ENCODE measurements around the gene FARP2. TPM values are rescaled to one million over a fixed set of nuclear protein-coding genes. Genes with fewer than 3 reads are reported as not detected.

The FARP2 gene
- total and polyA plus RNA-seq, 10 of the 15 experiments (the other 5 are each of a cell fraction or from before 2014, with no cell fraction given), result 5.5 to 67.5 (median 36.8) TPM

DNA sequence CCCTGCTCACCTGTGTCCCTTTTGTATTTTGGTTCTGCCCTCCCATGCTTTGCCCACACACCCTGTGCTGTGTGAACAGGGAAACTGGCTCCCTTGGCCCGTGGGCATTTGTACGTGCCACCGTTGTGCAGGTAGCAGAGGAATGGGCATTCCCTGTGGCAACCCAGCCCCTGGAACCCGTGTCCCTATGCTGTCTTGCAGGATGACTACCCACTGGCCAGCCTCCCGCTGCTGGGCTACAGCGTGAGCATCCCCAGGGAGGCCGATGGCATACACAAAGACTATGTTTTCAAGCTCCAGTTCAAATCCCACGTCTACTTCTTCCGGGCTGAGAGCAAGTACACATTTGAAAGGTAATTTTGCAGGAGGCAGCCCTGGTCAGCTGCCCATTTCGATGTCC is 137.0 kb downstream of the FARP2 start:
- WGBS (ENCODE audit: insufficient coverage, insufficient replicate concordance, low lambda C conversion rate, missing lambda C conversion rate), result 88% methylated on average over 9 of the region's 10 CpGs
- no peak for DNase-seq (ENCODE audit: low read depth, low spot score)
- BruUV-seq (replicated peaks), result no TSS peak
- Histone ChIP-seq H3K9me3 (replicated peaks; ENCODE audit: control insufficient read depth, insufficient read depth, low read length) (no peaks in the 10 kb centered on the region), H3K36me3 (ENCODE audit: control insufficient read depth in 2 of 2, insufficient read depth in 2 of 2, low read length in 1 of 2) (peaks cover 0 to 12% of the 10 kb centered on the region in 2 experiments; a peak in 3 of 4 replicates), H2AFZ (ENCODE audit: control insufficient read depth, low read depth, low read length) (no peak overlapping the region), H3K27ac (ENCODE audit: control insufficient read depth, insufficient read depth) (no peak overlapping the region), H3K9ac (ENCODE audit: control insufficient read depth, insufficient read depth, low read length) (no peak overlapping the region), H3K4me2 (ENCODE audit: control insufficient read depth, insufficient read depth) (no peak overlapping the region), H4K20me1 (ENCODE audit: control insufficient read depth, insufficient read depth) (no peaks in the 10 kb centered on the region), H3K4me3 (no peak overlapping the region), H3K27me3 (replicated peaks in 1 of 2; ENCODE audit: control insufficient read depth in 2 of 2, insufficient read depth in 2 of 2, low read length in 1 of 2) (no peaks in the 10 kb centered on the region), H3K79me2 (ENCODE audit: control insufficient read depth, insufficient read depth, low read length) (no peaks in the 10 kb centered on the region), H3K4me1 (ENCODE audit: control insufficient read depth, insufficient read depth, low read length) (no peaks in the 10 kb centered on the region)
- ATAC-seq, result no peak
- FAIRE-seq, result no peak
- TF ChIP-seq MYC (IDR thresholded peaks at IDR 0.05; ENCODE audit: insufficient read depth, insufficient read length, insufficient replicate concordance, low read length, severe bottlenecking), result no peak
- TF ChIP-seq RAD21 (IDR thresholded peaks at IDR 0.05; ENCODE audit: insufficient read depth, low read depth, low read length), result no peak
- TF ChIP-seq NFYA (IDR thresholded peaks at IDR 0.05; ENCODE audit: borderline replicate concordance, low read depth, low read length), result no peak
- no peak for TF ChIP-seq HDAC2 (IDR thresholded peaks at IDR 0.05)
- TF ChIP-seq TARDBP (IDR thresholded peaks at IDR 0.05; ENCODE audit: borderline replicate concordance), result no peak
- TF ChIP-seq POLR2A (IDR thresholded peaks at IDR 0.05; ENCODE audit: low read depth, low read length), result 0 out of 2 replicates have a peak, but pooled peaks have one; percentile 17
- ChIA-PET SMC1A (ENCODE audit: uncharacterized antibody, unreplicated experiment) (no interaction called here), CTCF (no interaction called here), POLR2A (no interaction called here), RAD21 (ENCODE audit: unreplicated experiment) (no interaction called here)
- intact Hi-C loops (cut with micrococcal nuclease; ENCODE audit: unreplicated experiment), result no loop called here
- in situ Hi-C loops (cut with MboI), result no loop called here

DNA sequence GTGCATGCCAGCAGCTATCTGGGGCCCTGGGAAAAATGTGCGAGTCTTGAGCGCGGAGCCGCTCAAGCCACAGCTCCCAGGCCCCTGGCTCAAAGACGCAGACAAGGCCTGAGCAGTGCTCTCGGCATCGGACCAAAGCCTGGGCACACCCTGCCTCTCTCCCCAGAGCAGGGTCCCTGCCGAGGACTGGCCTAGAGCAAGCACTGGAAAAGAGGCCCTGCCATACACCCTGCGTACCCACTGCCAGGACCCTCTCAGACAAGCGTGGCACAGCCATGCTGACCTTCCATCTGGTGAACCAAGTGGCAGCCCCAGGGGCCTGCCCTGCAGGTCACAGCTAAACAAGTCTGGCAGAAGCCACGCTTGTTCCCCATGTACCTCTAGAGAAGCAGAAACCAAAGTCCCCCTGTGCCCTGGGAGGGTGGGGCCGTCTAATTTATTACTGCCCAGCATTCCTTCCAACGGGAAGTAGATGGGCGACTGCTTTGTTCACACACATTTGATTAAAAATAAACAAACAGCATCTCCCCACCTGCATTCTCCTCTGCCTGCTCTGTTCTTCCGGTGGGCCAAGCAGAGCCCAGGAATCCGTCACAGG is 138.3 kb downstream of the FARP2 start:
- TF ChIP-seq HDAC6 (IDR thresholded peaks at IDR 0.05; ENCODE audit: unreplicated experiment) (no peak), STAT3 (IDR thresholded peaks at IDR 0.05; ENCODE audit: low read depth, low read length) (no peak), NR2F1 (conservative IDR thresholded peaks at IDR 0.05) (no peak), KDM1A (IDR thresholded peaks at IDR 0.05; ENCODE audit: borderline replicate concordance) (no peak), NR2C2 (IDR thresholded peaks at IDR 0.05; ENCODE audit: borderline replicate concordance, control insufficient read depth, insufficient read length, low read depth) (no peak), TCF7 (IDR thresholded peaks at IDR 0.05; ENCODE audit: borderline replicate concordance) (no peak)
- TF ChIP-seq, protein P1, sequence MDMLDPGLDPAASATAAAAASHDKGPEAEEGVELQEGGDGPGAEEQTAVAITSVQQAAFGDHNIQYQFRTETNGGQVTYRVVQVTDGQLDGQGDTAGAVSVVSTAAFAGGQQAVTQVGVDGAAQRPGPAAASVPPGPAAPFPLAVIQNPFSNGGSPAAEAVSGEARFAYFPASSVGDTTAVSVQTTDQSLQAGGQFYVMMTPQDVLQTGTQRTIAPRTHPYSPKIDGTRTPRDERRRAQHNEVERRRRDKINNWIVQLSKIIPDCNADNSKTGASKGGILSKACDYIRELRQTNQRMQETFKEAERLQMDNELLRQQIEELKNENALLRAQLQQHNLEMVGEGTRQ (IDR thresholded peaks at IDR 0.05; ENCODE audit: borderline replicate concordance, low read depth, low read length), result no peak
- TF ChIP-seq, protein P2, sequence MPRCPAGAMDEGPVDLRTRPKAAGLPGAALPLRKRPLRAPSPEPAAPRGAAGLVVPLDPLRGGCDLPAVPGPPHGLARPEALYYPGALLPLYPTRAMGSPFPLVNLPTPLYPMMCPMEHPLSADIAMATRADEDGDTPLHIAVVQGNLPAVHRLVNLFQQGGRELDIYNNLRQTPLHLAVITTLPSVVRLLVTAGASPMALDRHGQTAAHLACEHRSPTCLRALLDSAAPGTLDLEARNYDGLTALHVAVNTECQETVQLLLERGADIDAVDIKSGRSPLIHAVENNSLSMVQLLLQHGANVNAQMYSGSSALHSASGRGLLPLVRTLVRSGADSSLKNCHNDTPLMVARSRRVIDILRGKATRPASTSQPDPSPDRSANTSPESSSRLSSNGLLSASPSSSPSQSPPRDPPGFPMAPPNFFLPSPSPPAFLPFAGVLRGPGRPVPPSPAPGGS (IDR thresholded peaks at IDR 0.05; ENCODE audit: borderline replicate concordance, insufficient read depth, low read depth, low read length, poor library complexity, severe bottlenecking), result peak; percentile 45
- no peaks in the 10 kb centered on the region for H4K20me1 ChIP-seq (ENCODE audit: control insufficient read depth, insufficient read depth)
- WGBS (ENCODE audit: insufficient coverage, insufficient replicate concordance, low lambda C conversion rate, missing lambda C conversion rate), result 91% methylated on average over 16 of the region's 16 CpGs
- no peak overlapping the region for H2AFZ ChIP-seq (ENCODE audit: control insufficient read depth, low read depth, low read length)
- BruUV-seq (replicated peaks), result no TSS peak
- FAIRE-seq (no peak), ATAC-seq (no peak), DNase-seq (ENCODE audit: low read depth, low spot score) (no peak)
- ChIA-PET RAD21 (ENCODE audit: unreplicated experiment) (no interaction called here), POLR2A (no interaction called here), CTCF (no interaction called here), SMC1A (ENCODE audit: uncharacterized antibody, unreplicated experiment) (no interaction called here)
- intact Hi-C loops (cut with micrococcal nuclease; ENCODE audit: unreplicated experiment) (no loop called here), in situ Hi-C loops (cut with MboI) (no loop called here)
- H3K4me3 ChIP-seq, result no peak overlapping the region
- H3K27ac ChIP-seq (ENCODE audit: control insufficient read depth, insufficient read depth), result no peak overlapping the region
- no peak overlapping the region for H3K4me2 ChIP-seq (ENCODE audit: control insufficient read depth, insufficient read depth)
- peaks cover 0 to 13% of the 10 kb centered on the region in 2 experiments; a peak in 3 of 4 replicates for H3K36me3 ChIP-seq (ENCODE audit: control insufficient read depth in 2 of 2, insufficient read depth in 2 of 2, low read length in 1 of 2)
- no peak overlapping the region for H3K9ac ChIP-seq (ENCODE audit: control insufficient read depth, insufficient read depth, low read length)
- H3K9me3 ChIP-seq (replicated peaks; ENCODE audit: control insufficient read depth, insufficient read depth, low read length), result no peaks in the 10 kb centered on the region
- H3K4me1 ChIP-seq (ENCODE audit: control insufficient read depth, insufficient read depth, low read length), result no peaks in the 10 kb centered on the region
- H3K27me3 ChIP-seq (replicated peaks in 1 of 2; ENCODE audit: control insufficient read depth in 2 of 2, insufficient read depth in 2 of 2, low read length in 1 of 2), result no peaks in the 10 kb centered on the region
- no peaks in the 10 kb centered on the region for H3K79me2 ChIP-seq (ENCODE audit: control insufficient read depth, insufficient read depth, low read length)

Measured in GM12878 (cell line).